HCT116 (cell line): ENCODE measurements around the gene ACTN4. TPM values are rescaled to one million over a fixed set of nuclear protein-coding genes. Genes with fewer than 3 reads are reported as not detected.

Experiments
- ATAC-seq: fragments of 200-7000 bp; cut with Tn5 transposase; 2 replicates; pipeline ENCODE4 v1.9.1; 2020; ENCODE audit warnings: mild to moderate bottlenecking, moderate library complexity
- BruUV-seq: library from RNA; stranded (reverse); fragments of 400-500 nt; replicated peaks from 2 replicates; lab custom pipeline; 2021; lab: Mats Ljungman, UMichigan
- CTCF ChIA-PET: fragments of 300-600 bp; sonication (Branson Sonifier 250); formaldehyde crosslinking; loops from one replicate; lab custom pipeline; 2021; ENCODE audit warnings: antibody characterized with exemption; lab: Charles Lee
- POLR2A ChIA-PET: fragments of 300-600, 350-600 bp; sonication (Branson Sonifier 250); formaldehyde crosslinking; loops from one replicate; lab custom pipeline; 2021; ENCODE audit warnings: antibody characterized with exemption; lab: Charles Lee
- RAD21 ChIA-PET, 2 experiments: fragments of 300-600 bp; sonication (Branson Sonifier 250); formaldehyde crosslinking; loops; one replicate each; lab custom pipeline; 2023; ENCODE audit warnings: low total read pairs in 2 of 2; ENCODE audit not compliant: uncharacterized antibody in 2 of 2, unreplicated experiment in 2 of 2, low non-redundant PET in 1 of 2; lab: Charles Lee
- DNase-seq: peaks from one replicate; pipeline ENCODE4 v3.0.0-alpha.2; 2010; ENCODE audit warnings: low read depth, low spot score
- H2AFZ ChIP-seq: fragments of 200-600 bp; shearing (Covaris generic), sonication (generic); 2 replicates; pipeline ENCODE4 v1.6.1; 2017; ENCODE audit warnings: low read depth, mixed run types, mixed read lengths, antibody characterized with exemption, low read length; ENCODE audit not compliant: poor library complexity, severe bottlenecking
- H3K27ac ChIP-seq: 2 replicates; pipeline ENCODE4 v1.5.1; 2012; ENCODE audit warnings: low read depth, low read length
- H3K27me3 ChIP-seq: fragments of 200-600 bp; sonication (generic); 2 replicates; pipeline ENCODE4 v1.6.1; 2016; ENCODE audit warnings: mixed run types, low read length, mixed read lengths; ENCODE audit not compliant: insufficient read depth
- H3K36me3 ChIP-seq, 2 experiments: fragments of 200-500 bp in 1 of 2; fragments of 200-600 bp in 1 of 2; sonication (Bioruptor generic) in 1 of 2; sonication (generic) in 1 of 2; 2 replicates each; pipeline versions ENCODE4 v1.5.1 to v1.6.1; 2014 to 2016; ENCODE audit warnings: low read length in 2 of 2, inconsistent platforms in 1 of 2, mixed read lengths in 1 of 2, mixed run types in 1 of 2; ENCODE audit not compliant: insufficient read depth in 2 of 2, control insufficient read depth in 1 of 2
- H3K4me1 ChIP-seq, 2 experiments: fragments of 200-600 bp in 1 of 2; sonication (generic) in 1 of 2; 2 replicates each; pipeline versions ENCODE4 v1.5.1 to v1.6.1; 2012 to 2017; ENCODE audit warnings: low read length in 2 of 2, inconsistent platforms in 1 of 2, mild to moderate bottlenecking in 1 of 2, mixed read lengths in 1 of 2, mixed run types in 1 of 2, moderate library complexity in 1 of 2; ENCODE audit not compliant: insufficient read depth in 2 of 2, control insufficient read depth in 1 of 2
- H3K4me2 ChIP-seq: fragments of 200-600 bp; sonication (generic); 2 replicates; pipeline ENCODE4 v1.6.1; 2017; ENCODE audit warnings: mixed run types, low read length, mixed read lengths
- H3K4me3 ChIP-seq, 2 experiments: fragments of 200-600 bp in 1 of 2; sonication (generic) in 1 of 2; replicated peaks in 1 of 2; 2 replicates each; pipeline ENCODE4 v1.5.1; 2011 to 2016; ENCODE audit warnings: low read length in 2 of 2, control low read depth in 1 of 2, low read depth in 1 of 2, mild to moderate bottlenecking in 1 of 2, mixed read lengths in 1 of 2, mixed run types in 1 of 2
- H3K79me2 ChIP-seq: fragments of 200-600 bp; sonication (generic); 2 replicates; pipeline ENCODE4 v1.6.1; 2017; ENCODE audit warnings: mild to moderate bottlenecking, mixed run types, low read length, moderate library complexity, mixed read lengths; ENCODE audit not compliant: insufficient read depth
- H3K9ac ChIP-seq: fragments of 200-600 bp; sonication (generic); 2 replicates; pipeline ENCODE4 v1.6.1; 2016; ENCODE audit warnings: low read length, mixed read lengths
- H3K9me2 ChIP-seq: fragments of 200-600 bp; sonication (generic), shearing (Covaris generic); 2 replicates; pipeline ENCODE4 v1.6.1; 2017; ENCODE audit warnings: mixed run types, mild to moderate bottlenecking, moderate library complexity; ENCODE audit not compliant: insufficient read depth
- H3K9me3 ChIP-seq, 2 experiments: fragments of 200-500 bp in 1 of 2; fragments of 200-600 bp in 1 of 2; sonication (Bioruptor generic) in 1 of 2; sonication (generic) in 1 of 2; 2 replicates each; pipeline ENCODE4 v1.6.1; 2014 to 2017; ENCODE audit warnings: low read length in 2 of 2, mixed read lengths in 2 of 2, inconsistent platforms in 1 of 2, low read depth in 1 of 2, mild to moderate bottlenecking in 1 of 2, mixed run types in 1 of 2, moderate library complexity in 1 of 2; ENCODE audit not compliant: control insufficient read depth in 1 of 2, insufficient read depth in 1 of 2
- H4K20me1 ChIP-seq: fragments of 200-600 bp; sonication (generic), shearing (Covaris generic); 2 replicates; pipeline ENCODE4 v1.6.1; 2017; ENCODE audit warnings: mixed run types, mild to moderate bottlenecking, moderate library complexity; ENCODE audit not compliant: insufficient read depth
- ATF3 ChIP-seq: IDR thresholded peaks from 2 replicates; pipeline ENCODE4 v1.6.1; 2012
- CEBPB ChIP-seq: IDR thresholded peaks from 2 replicates; pipeline ENCODE4 v1.6.1; 2012; ENCODE audit warnings: low read depth
- EGR1 ChIP-seq: IDR thresholded peaks from 2 replicates; pipeline ENCODE4 v1.6.1; 2012; ENCODE audit warnings: low read depth
- ELF1 ChIP-seq: IDR thresholded peaks from 2 replicates; pipeline ENCODE4 v1.6.1; 2012; ENCODE audit warnings: low read depth, borderline replicate concordance
- EZH2 ChIP-seq: fragments of 200-600 bp; sonication (generic); IDR thresholded peaks from 2 replicates; pipeline ENCODE4 v1.6.1; 2017; ENCODE audit warnings: antibody characterized with exemption, mixed run types
- FOSL1 ChIP-seq: IDR thresholded peaks from 2 replicates; pipeline ENCODE4 v1.6.1; 2012; ENCODE audit warnings: low read depth
- MAX ChIP-seq: IDR thresholded peaks from 2 replicates; pipeline ENCODE4 v1.6.1; 2012
- POLR2A ChIP-seq: IDR thresholded peaks from 2 replicates; pipeline ENCODE4 v1.7.0; 2011; ENCODE audit warnings: borderline replicate concordance; ENCODE audit not compliant: insufficient read depth, insufficient read length; ENCODE audit errors: extremely low read depth
- POLR2AphosphoS5 ChIP-seq: IDR thresholded peaks from 2 replicates; pipeline ENCODE4 v1.6.1; 2011; ENCODE audit warnings: mild to moderate bottlenecking, low read depth, low read length, moderate library complexity
- RAD21 ChIP-seq: IDR thresholded peaks from 2 replicates; pipeline ENCODE4 v1.6.1; 2012; ENCODE audit warnings: low read depth, mild to moderate bottlenecking
- SIN3A ChIP-seq: IDR thresholded peaks from 2 replicates; pipeline ENCODE4 v1.6.1; 2012; ENCODE audit warnings: low read depth
- SP1 ChIP-seq: IDR thresholded peaks from 2 replicates; pipeline ENCODE4 v1.6.1; 2012; ENCODE audit warnings: low read depth
- SRF ChIP-seq: IDR thresholded peaks from 2 replicates; pipeline ENCODE4 v1.6.1; 2012; ENCODE audit warnings: low read depth
- YY1 ChIP-seq: IDR thresholded peaks from 2 replicates; pipeline ENCODE4 v1.6.1; 2011; ENCODE audit warnings: low read length, low read depth, moderate library complexity, mild to moderate bottlenecking; ENCODE audit not compliant: insufficient replicate concordance; ENCODE audit errors: extremely low read depth
- ZBTB33 ChIP-seq: IDR thresholded peaks from 2 replicates; pipeline ENCODE4 v1.6.1; 2011; ENCODE audit warnings: mild to moderate bottlenecking, low read length, moderate library complexity; ENCODE audit not compliant: insufficient replicate concordance; ENCODE audit errors: extremely low read depth
- ZNF274 ChIP-seq: fragments of 200-500 bp; sonication (Bioruptor generic); IDR thresholded peaks from 2 replicates; pipeline ENCODE4 v1.6.1; 2014; ENCODE audit warnings: mild to moderate bottlenecking, low read depth, low read length, inconsistent platforms
- intact Hi-C: fragments of 100-400 bp; cut with micrococcal nuclease; formaldehyde crosslinking; loops from 2 replicates; pipeline ENCODE4 v1.10.0; 2022
- total RNA-seq: library from RNA; stranded (reverse); gene quantifications from one replicate; pipeline ENCODE4 v1.2.1, GENCODE V29; 2021; ENCODE audit not compliant: unreplicated experiment

ACTN4 gene
- total RNA-seq, 1 experiment from 2014 or later = 651 TPM

GRCh38 chr19:38666663-38667511, 19.4 kb downstream of the ACTN4 start:
- TF ChIP-seq SRF = no peak
- TF ChIP-seq RAD21 = no peak
- TF ChIP-seq ATF3 = no peak
- no peak for TF ChIP-seq SIN3A
- no peak for TF ChIP-seq SP1
- no peak for TF ChIP-seq POLR2AphosphoS5
- Histone ChIP-seq H3K4me2 (peak overlapping the region; percentile 25), H2AFZ (no peak overlapping the region), H3K79me2 (peaks cover 100% of the 10 kb centered on the region), H3K9me3 (no peaks in the 10 kb centered on the region), H3K36me3 (peaks cover 7 to 15% of the 10 kb centered on the region in 2 experiments; a peak in 2 of 4 replicates), H3K4me1 (peaks cover 78 to 98% of the 10 kb centered on the region in 2 experiments), H3K27me3 (no peaks in the 10 kb centered on the region), H3K27ac (peak overlapping the region; percentile 40), H3K9me2 (no peaks in the 10 kb centered on the region), H3K4me3 (no peak overlapping the region), H3K9ac (peak overlapping the region; percentile 26), H4K20me1 (peaks cover 21% of the 10 kb centered on the region; the same call in 1 of the 2 replicates)
- CTCF ChIA-PET = no interaction called here
- no TSS peak for BruUV-seq
- DNase-seq (no peak), ATAC-seq (no peak)
- intact Hi-C loops = no loop called here
- POLR2A ChIA-PET = no interaction called here
- RAD21 ChIA-PET = no interaction called here

GRCh38 chr19:38667661-38668171, 20.3 kb downstream of the ACTN4 start:
- H3K27ac ChIP-seq = peak overlapping the region; percentile 5; the same call in 1 of the 2 replicates
- RAD21 ChIA-PET = no interaction called here
- POLR2A ChIA-PET = interaction anchor here (1.9 kb wide), 1 partner anchor 11 kb away, joined by 4 read pairs; no protein-coding TSS in a partner anchor
- intact Hi-C loops = no loop called here
- no peak overlapping the region for H2AFZ ChIP-seq
- H4K20me1 ChIP-seq = peaks cover 21% of the 10 kb centered on the region; the same call in 1 of the 2 replicates
- peak overlapping the region; percentile 26; the same call in 1 of the 2 replicates for H3K9ac ChIP-seq
- H3K9me2 ChIP-seq = no peaks in the 10 kb centered on the region
- H3K4me2 ChIP-seq = no peak overlapping the region
- no TSS peak for BruUV-seq
- no peaks in the 10 kb centered on the region for H3K9me3 ChIP-seq
- ATAC-seq = no peak
- H3K27me3 ChIP-seq = no peaks in the 10 kb centered on the region
- no peak for DNase-seq
- H3K4me3 ChIP-seq = no peak overlapping the region
- peaks cover 100% of the 10 kb centered on the region for H3K79me2 ChIP-seq
- peaks cover 5 to 15% of the 10 kb centered on the region in 2 experiments; a peak in 2 of 4 replicates for H3K36me3 ChIP-seq
- H3K4me1 ChIP-seq = peaks cover 70 to 91% of the 10 kb centered on the region in 2 experiments
- CTCF ChIA-PET = no interaction called here
- no peak for TF ChIP-seq YY1
- no peak for TF ChIP-seq SIN3A
- TF ChIP-seq RAD21 = no peak
- no peak for TF ChIP-seq ZBTB33
- TF ChIP-seq SRF = no peak
- no peak for TF ChIP-seq EGR1
- no peak for TF ChIP-seq CEBPB
- no peak for TF ChIP-seq FOSL1
- TF ChIP-seq ATF3 = no peak
- no peak for TF ChIP-seq EZH2
- no peak for TF ChIP-seq ZNF274
- TF ChIP-seq POLR2AphosphoS5 = no peak
- TF ChIP-seq SP1 = no peak
- no peak for TF ChIP-seq POLR2A
- no peak for TF ChIP-seq MAX
- TF ChIP-seq ELF1 = no peak
